ENCODE results near the gene EXT2.

Gene EXT2

GRCh38 chr11:44286911-44287310 lies 191.4 kb downstream of the EXT2 start:
- H3K27ac ChIP-seq: no peak overlapping the region
- TF ChIP-seq ZFX (IDR thresholded peaks at IDR 0.05; ENCODE audit: borderline replicate concordance) (no peak), CTCF (IDR thresholded peaks at IDR 0.05) (no peak)

- no peak overlapping the region for H3K27ac ChIP-seq
- TF ChIP-seq CTCF (IDR thresholded peaks at IDR 0.05) (no peak), ZFX (IDR thresholded peaks at IDR 0.05; ENCODE audit: borderline replicate concordance) (no peak)
Observed at GRCh38 chr11:44288133-44288526, 192.7 kb downstream of the EXT2 start.

GRCh38 chr11:44290208-44290607 lies 194.7 kb downstream of the EXT2 start:
- H3K27ac ChIP-seq: no peak overlapping the region
- TF ChIP-seq CTCF (IDR thresholded peaks at IDR 0.05): no peak

Measured in 22Rv1 (cell line).